ENCODE data around the gene PIGS.

PIGS gene

DNA sequence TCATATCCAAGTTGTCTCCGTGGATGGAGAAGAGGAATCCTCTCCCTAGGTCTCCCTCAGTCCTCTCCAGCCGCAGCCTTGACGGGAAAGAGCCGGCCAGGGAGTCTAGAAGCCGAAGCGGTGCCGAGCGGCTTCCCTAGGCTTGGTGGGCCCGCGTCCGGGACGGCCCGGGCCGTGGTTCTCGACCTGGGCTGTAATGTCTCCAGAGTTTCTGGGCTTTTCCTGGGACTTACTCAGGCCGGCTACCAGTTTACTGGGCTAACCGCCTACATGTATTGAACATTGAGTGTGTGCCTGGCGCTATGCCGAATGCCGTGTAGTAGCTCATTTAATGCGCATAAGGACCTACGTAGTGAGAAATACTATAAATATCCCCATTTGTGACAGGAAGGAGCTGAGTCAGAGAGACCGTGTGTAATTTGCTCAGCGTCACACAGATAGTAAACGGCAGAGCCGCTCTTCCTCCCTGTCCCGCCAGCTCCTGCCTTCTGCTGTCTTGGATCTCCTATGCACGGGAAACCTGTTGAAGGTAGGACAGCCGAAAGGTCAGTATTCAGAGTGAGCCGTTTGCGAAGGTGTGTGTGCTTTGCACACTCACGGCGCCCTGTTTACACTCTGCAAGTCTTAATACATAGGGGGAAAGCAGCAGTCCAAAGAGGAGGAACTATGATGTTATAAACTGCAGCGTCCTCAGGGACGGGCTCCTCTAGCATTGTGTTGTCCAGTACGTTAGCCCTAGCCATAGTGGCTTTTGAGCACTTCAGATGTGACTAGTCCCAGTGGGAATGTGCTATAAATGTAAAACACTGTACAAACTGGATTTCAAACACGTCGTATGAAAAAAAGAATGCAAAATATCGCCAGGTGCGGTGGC lies 28.2 kb upstream of the PIGS start:
- intact Hi-C loops (cut with DNase I; ENCODE audit: low total_unique reads), result no loop called here
- Histone ChIP-seq H3K4me1 (peaks cover 0 to 18% (median 11%) of the 10 kb centered on the region in 4 donors), H3K4me3 (peak overlapping the region; percentile 57 to 61), H3K27ac (peak overlapping the region; percentile 93), H3K36me3 (no peaks in the 10 kb centered on the region), H3K9me3 (no peaks in the 10 kb centered on the region), H3K27me3 (no peaks in the 10 kb centered on the region)
- TF ChIP-seq, protein P1, sequence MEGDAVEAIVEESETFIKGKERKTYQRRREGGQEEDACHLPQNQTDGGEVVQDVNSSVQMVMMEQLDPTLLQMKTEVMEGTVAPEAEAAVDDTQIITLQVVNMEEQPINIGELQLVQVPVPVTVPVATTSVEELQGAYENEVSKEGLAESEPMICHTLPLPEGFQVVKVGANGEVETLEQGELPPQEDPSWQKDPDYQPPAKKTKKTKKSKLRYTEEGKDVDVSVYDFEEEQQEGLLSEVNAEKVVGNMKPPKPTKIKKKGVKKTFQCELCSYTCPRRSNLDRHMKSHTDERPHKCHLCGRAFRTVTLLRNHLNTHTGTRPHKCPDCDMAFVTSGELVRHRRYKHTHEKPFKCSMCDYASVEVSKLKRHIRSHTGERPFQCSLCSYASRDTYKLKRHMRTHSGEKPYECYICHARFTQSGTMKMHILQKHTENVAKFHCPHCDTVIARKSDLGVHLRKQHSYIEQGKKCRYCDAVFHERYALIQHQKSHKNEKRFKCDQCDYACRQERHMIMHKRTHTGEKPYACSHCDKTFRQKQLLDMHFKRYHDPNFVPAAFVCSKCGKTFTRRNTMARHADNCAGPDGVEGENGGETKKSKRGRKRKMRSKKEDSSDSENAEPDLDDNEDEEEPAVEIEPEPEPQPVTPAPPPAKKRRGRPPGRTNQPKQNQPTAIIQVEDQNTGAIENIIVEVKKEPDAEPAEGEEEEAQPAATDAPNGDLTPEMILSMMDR (IDR thresholded peaks at IDR 0.05), result no peak
- peak; percentile 68 to 80 for DNase-seq

DNA sequence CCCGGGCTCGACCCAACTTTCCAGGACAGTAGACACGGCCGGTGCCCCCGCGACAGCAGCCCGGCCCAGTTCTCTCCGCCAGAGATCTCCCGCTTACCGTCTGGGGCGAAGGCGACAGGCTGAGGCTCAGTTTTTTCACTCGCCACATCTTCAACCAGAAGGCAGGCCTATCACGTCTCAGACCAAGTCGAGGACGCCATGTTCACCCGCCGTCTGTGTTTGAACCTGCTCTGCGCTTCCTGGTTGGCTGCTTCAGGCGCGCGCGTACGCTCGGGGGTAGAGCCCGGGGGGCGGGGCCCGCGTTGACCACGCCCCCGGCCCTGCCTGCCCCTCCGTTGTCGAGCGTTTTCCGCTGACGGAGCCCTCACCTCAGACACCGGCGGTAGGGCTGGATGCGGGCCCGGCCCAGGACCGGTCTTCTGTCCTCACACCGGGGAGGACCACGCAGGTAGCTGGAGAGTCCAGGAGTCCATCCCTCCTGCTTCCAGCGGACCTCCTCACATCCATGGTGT lies 27.5 kb upstream of the PIGS start, which contains the start of gene SPAG5:
SPAG5 (minus strand) TSS at position 227 of the 512 bp plus-strand sequence; CDS start at position 148, 79 bp downstream.
- TF ChIP-seq, protein P1 (IDR thresholded peaks at IDR 0.05), result peak in 1 of 2 experiments; percentile 6
- DNase-seq, result peak; percentile 93 to 97
- intact Hi-C loops (cut with DNase I; ENCODE audit: low total_unique reads), result no loop called here

DNA sequence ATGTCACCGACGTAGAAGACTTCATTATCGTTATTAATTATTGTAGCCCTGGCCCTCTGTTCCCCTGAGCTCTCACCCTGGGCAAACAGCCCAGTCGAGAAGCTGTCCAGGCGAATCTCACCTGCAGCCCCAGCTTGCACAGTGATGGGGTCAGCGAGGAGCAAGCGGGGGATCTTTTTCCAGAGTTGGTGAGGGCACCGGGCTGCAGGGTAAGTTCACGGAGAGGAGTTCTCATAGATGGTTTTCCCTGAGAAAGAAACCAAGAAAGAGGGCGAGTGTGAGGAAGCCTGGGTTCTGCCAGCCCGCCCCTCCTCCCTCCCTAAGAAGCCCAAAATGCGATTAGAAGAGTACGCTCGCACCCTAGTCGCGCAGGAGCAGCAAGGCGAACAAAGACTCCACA lies 27.1 kb upstream of the PIGS start:
- Histone ChIP-seq H3K9me3 (no peaks in the 10 kb centered on the region), H3K36me3 (no peaks in the 10 kb centered on the region), H3K27ac (peak overlapping the region; percentile 93), H3K4me1 (peaks cover 0 to 18% (median 11%) of the 10 kb centered on the region in 4 donors), H3K4me3 (peak overlapping the region; percentile 57 to 61), H3K27me3 (no peaks in the 10 kb centered on the region)
- intact Hi-C loops (cut with DNase I; ENCODE audit: low total_unique reads), result no loop called here
- DNase-seq, result no peak
- TF ChIP-seq, protein P1 (IDR thresholded peaks at IDR 0.05), result no peak

More for the DNA sequence above, 27.5 kb upstream of the PIGS start, which contains the start of gene SPAG5:
- no peaks in the 10 kb centered on the region for H3K27me3 ChIP-seq
- no peaks in the 10 kb centered on the region for H3K36me3 ChIP-seq
- H3K4me3 ChIP-seq, result peak within 1 kb of the TSS; percentile 57 to 61
- H3K27ac ChIP-seq, result peak within 1 kb of the TSS; percentile 93
- H3K4me1 ChIP-seq, result peaks cover 0 to 18% (median 11%) of the 10 kb centered on the region in 4 donors
- H3K9me3 ChIP-seq, result no peaks in the 10 kb centered on the region

DNA sequence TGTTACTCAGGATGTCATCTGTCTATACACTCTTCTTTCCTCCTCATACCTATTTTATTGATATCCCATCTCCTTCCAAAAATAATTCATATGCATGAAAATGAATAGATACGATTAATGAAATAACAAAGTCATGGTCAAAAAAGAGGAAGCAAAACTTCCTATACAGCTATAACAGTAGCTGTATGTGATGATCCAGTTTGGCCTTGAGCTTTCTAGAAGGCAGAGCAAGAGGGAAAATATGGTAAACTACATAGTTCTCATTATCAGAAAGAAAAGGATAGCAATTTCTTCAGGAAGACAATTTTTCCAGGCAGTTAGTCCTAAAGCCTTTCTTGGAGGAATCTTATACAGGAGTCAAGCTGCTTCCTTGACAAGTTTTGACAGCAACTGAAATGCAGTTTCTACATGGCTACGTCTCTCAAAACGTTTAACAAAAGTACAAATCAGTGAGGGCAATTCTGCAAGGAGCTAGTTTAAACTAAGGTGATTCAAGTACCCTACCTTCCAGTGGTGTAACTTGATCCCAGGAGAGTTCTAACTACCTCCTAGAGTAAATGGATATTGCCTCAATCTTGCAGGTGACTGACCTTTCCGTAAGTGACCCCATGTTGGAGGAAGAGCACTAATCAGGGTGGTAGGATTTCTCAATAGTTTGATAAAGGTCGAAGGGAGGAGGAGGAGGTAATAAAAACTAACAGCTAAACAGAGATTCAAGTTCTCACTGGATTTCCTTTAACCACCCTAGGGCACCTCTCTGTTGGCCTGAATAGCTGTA lies 26.5 kb upstream of the PIGS start:
- no peaks in the 10 kb centered on the region for H3K27me3 ChIP-seq
- no peaks in the 10 kb centered on the region for H3K9me3 ChIP-seq
- no peaks in the 10 kb centered on the region for H3K36me3 ChIP-seq
- no peak overlapping the region for H3K27ac ChIP-seq
- H3K4me3 ChIP-seq, result peak overlapping the region in 1 of 2 donors; percentile 61
- DNase-seq, result no peak
- TF ChIP-seq, protein P1 (IDR thresholded peaks at IDR 0.05), result no peak
- peaks cover 0 to 18% (median 11%) of the 10 kb centered on the region in 4 donors for H3K4me1 ChIP-seq
- intact Hi-C loops (cut with DNase I; ENCODE audit: low total_unique reads), result no loop called here

DNA sequence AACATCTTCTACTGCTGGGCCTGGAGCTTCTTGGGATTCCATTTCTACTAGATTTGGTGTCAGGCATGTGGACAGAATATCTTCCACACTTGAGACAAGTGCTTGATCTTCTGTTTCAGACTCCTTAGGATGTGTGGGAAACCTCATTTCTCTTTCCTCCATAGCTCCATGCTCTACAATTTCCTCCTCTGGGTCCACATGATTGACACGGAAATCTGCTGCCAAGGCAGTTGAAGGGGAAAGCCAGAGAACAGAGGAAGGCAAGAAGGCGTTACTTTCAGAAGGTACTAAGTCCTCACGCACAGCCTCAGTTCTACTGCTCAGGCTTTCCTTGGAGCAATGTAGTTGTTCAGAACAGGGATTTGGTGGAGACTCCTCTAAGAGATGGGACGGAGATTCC lies 20.9 kb upstream of the PIGS start:
- Histone ChIP-seq H3K4me3 (no peak overlapping the region), H3K27me3 (no peaks in the 10 kb centered on the region), H3K36me3 (peaks cover 0 to 9% (median 4%) of the 10 kb centered on the region in 3 donors), H3K27ac (no peak overlapping the region), H3K4me1 (no peaks in the 10 kb centered on the region), H3K9me3 (no peaks in the 10 kb centered on the region)
- intact Hi-C loops (cut with DNase I; ENCODE audit: low total_unique reads), result no loop called here
- DNase-seq, result no peak
- TF ChIP-seq, protein P1 (IDR thresholded peaks at IDR 0.05), result no peak

All from tibial artery (tissue), 4 donors.